Measurements from ENCODE around the gene FRMD4A. TPM values are rescaled to one million over a fixed set of nuclear protein-coding genes. Genes with fewer than 3 reads are reported as not detected.

The FRMD4A gene
- total and polyA plus RNA-seq, 10 of the 15 experiments (the other 5 are each of a cell fraction or from before 2014, with no cell fraction given), result 17.8 to 75.2 (median 39.1) TPM

DNA sequence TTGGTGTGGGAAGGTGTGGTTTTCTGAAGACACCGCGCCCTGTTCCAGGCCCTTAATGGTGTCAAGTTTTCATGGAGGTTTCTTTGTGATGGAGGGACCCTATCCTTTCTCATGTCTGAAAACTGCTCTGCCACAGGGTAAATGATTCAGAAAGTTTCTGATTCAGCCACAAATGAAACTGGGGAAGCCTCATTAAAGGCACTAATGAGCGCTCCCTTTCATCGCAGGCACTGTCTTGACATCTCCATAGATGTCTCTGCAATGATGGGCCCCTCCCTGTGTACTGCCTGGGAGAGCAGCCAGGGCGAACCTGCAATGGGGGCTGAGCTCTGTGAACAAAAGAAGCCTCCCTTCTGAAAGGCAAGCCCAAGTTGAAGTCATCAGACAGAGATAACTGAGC, 388.7 kb downstream of the FRMD4A start (continued):
- TF ChIP-seq, protein P1, sequence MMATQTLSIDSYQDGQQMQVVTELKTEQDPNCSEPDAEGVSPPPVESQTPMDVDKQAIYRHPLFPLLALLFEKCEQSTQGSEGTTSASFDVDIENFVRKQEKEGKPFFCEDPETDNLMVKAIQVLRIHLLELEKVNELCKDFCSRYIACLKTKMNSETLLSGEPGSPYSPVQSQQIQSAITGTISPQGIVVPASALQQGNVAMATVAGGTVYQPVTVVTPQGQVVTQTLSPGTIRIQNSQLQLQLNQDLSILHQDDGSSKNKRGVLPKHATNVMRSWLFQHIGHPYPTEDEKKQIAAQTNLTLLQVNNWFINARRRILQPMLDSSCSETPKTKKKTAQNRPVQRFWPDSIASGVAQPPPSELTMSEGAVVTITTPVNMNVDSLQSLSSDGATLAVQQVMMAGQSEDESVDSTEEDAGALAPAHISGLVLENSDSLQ (IDR thresholded peaks at IDR 0.05), result peak; percentile 56; the same call in 1 of the 2 replicates
- TF ChIP-seq RELA (IDR thresholded peaks at IDR 0.05; ENCODE audit: borderline replicate concordance, partially characterized antibody) (no peak), EED (IDR thresholded peaks at IDR 0.05; ENCODE audit: low read depth) (no peak), ZNF622 (IDR thresholded peaks at IDR 0.05) (no peak), MTA2 (IDR thresholded peaks at IDR 0.05; ENCODE audit: low read depth) (peak; percentile 100), BACH1 (IDR thresholded peaks at IDR 0.05; ENCODE audit: borderline replicate concordance) (peak; percentile 76; the same call in 1 of the 2 replicates), MXI1 (IDR thresholded peaks at IDR 0.05; ENCODE audit: low read depth, low read length) (no peak), YY1 (IDR thresholded peaks at IDR 0.05; ENCODE audit: low read depth, low read length) (0 out of 2 replicates have a peak, but pooled peaks have one; percentile 9), ZNF384 (IDR thresholded peaks at IDR 0.05; ENCODE audit: borderline replicate concordance, low read depth, low read length) (no peak), TCF12 (IDR thresholded peaks at IDR 0.05; ENCODE audit: low read depth, low read length) (0 out of 2 replicates have a peak, but pooled peaks have one; percentile 3), RUNX3 (IDR thresholded peaks at IDR 0.05; ENCODE audit: low read length) (0 out of 2 replicates have a peak, but pooled peaks have one; percentile 44), ATF7 (IDR thresholded peaks at IDR 0.05; ENCODE audit: low read depth) (peak; percentile 71), IKZF1 (conservative IDR thresholded peaks at IDR 0.05) (peak; percentile 71)
- TF ChIP-seq, protein P2, sequence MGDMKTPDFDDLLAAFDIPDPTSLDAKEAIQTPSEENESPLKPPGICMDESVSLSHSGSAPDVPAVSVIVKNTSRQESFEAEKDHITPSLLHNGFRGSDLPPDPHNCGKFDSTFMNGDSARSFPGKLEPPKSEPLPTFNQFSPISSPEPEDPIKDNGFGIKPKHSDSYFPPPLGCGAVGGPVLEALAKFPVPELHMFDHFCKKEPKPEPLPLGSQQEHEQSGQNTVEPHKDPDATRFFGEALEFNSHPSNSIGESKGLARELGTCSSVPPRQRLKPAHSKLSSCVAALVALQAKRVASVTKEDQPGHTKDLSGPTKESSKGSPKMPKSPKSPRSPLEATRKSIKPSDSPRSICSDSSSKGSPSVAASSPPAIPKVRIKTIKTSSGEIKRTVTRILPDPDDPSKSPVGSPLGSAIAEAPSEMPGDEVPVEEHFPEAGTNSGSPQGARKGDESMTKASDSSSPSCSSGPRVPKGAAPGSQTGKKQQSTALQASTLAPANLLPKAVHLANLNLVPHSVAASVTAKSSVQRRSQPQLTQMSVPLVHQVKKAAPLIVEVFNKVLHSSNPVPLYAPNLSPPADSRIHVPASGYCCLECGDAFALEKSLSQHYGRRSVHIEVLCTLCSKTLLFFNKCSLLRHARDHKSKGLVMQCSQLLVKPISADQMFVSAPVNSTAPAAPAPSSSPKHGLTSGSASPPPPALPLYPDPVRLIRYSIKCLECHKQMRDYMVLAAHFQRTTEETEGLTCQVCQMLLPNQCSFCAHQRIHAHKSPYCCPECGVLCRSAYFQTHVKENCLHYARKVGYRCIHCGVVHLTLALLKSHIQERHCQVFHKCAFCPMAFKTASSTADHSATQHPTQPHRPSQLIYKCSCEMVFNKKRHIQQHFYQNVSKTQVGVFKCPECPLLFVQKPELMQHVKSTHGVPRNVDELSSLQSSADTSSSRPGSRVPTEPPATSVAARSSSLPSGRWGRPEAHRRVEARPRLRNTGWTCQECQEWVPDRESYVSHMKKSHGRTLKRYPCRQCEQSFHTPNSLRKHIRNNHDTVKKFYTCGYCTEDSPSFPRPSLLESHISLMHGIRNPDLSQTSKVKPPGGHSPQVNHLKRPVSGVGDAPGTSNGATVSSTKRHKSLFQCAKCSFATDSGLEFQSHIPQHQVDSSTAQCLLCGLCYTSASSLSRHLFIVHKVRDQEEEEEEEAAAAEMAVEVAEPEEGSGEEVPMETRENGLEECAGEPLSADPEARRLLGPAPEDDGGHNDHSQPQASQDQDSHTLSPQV (IDR thresholded peaks at IDR 0.05), result no peak
- TF ChIP-seq, protein P3, sequence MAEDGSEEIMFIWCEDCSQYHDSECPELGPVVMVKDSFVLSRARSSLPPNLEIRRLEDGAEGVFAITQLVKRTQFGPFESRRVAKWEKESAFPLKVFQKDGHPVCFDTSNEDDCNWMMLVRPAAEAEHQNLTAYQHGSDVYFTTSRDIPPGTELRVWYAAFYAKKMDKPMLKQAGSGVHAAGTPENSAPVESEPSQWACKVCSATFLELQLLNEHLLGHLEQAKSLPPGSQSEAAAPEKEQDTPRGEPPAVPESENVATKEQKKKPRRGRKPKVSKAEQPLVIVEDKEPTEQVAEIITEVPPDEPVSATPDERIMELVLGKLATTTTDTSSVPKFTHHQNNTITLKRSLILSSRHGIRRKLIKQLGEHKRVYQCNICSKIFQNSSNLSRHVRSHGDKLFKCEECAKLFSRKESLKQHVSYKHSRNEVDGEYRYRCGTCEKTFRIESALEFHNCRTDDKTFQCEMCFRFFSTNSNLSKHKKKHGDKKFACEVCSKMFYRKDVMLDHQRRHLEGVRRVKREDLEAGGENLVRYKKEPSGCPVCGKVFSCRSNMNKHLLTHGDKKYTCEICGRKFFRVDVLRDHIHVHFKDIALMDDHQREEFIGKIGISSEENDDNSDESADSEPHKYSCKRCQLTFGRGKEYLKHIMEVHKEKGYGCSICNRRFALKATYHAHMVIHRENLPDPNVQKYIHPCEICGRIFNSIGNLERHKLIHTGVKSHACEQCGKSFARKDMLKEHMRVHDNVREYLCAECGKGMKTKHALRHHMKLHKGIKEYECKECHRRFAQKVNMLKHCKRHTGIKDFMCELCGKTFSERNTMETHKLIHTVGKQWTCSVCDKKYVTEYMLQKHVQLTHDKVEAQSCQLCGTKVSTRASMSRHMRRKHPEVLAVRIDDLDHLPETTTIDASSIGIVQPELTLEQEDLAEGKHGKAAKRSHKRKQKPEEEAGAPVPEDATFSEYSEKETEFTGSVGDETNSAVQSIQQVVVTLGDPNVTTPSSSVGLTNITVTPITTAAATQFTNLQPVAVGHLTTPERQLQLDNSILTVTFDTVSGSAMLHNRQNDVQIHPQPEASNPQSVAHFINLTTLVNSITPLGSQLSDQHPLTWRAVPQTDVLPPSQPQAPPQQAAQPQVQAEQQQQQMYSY (CRISPR knock-in tag; IDR thresholded peaks at IDR 0.05), result no peak

All from GM12878 (cell line).